Stimulated activated CD4-positive, alpha-beta T cell treated with anti-CD3 and anti-CD28 coated beads, TNF-alpha, amount 100 ng/mL, for 48 hours (primary cell): ENCODE data around the gene SPATA2.

Experiments
- DNase-seq, 3 donors: peaks; one replicate each; pipeline ENCODE4 v3.0.0-alpha.2; 2020; ENCODE audit warnings: low read depth in 3 of 3

Gene SPATA2

GRCh38 chr20:49859011-49859410 is 56.3 kb downstream of the SPATA2 start:
- DNase-seq = no peak

- no peak for DNase-seq
Measured at GRCh38 chr20:49858076-49858585, 57.2 kb downstream of the SPATA2 start.

GRCh38 chr20:49856904-49857303 is 58.4 kb downstream of the SPATA2 start:
- no peak for DNase-seq

- no peak for DNase-seq
Measured at GRCh38 chr20:49854190-49854875, 61.0 kb downstream of the SPATA2 start.

- no peak for DNase-seq
Measured at GRCh38 chr20:49853640-49854039, 61.7 kb downstream of the SPATA2 start.
